ENCODE measurements around the gene TFEC.
"Not testable (repeated sequence)": the region's sequence is repeated elsewhere in the genome, so short reads cannot be mapped to it uniquely, and the experiment has no call there.

Gene TFEC

GRCh38 chr7:116030651-116031276 lies at the start of gene TFEC:
Gene TFEC (minus strand): TSS chr7:116030763. CDS start chr7:115984441, 46,322 bp downstream.
- peak; percentile 18 for DNase-seq

DNA sequence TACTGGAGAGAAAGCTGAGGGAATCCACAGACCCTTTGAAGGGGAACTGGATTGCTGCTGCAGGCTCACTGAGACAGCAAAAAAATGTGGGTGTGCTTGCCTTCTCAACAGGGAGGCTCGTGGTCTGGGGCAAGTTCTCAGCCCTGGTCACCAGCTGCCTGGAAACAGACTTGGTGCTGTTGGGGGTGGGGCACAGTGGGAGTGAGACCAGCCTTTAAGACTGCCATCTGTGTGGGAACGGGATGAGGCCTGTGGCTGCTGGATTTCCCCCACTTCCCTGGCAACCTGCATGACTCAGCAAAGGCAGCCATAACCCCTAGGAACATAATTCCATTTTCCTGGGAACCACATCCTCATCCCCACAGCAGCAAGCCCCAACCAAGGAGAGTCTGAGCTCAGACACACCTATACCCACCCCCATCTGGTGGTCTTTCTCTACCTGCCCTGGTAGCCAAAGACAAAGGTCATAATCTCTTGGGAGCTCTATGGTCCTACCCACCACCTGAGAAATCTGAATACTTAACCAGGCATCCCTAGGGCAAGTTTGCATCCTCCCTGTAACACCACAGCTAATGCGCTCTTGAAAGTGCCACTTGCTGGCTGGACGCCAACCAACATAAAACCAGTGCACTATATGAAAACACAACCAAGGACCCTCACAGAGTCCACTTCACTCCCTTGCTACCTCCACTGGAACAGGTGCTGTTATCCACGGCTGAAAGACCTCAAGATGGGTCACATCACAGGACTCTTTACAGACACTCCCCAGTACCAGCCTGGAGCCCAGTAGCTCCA lies 45.0 kb upstream of the TFEC start:
- peak; percentile 12 for DNase-seq

DNA sequence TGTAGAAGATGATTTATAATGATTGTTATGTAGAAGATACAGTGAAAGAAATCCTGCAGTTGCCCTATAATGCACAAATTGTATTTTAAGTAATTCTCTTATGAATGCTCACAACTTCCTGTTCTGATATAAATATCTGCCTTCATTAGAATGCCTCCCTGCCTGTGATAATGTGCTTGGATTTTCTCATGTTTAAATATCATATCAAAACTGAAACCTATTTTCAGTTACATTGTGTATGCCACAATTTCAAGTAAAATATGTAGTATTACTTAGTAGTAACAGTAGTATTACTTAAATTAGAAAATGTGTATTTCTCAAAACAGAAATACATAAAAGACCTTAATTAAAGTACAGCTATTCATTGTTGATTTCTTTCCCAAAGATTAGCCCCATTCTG lies 41.1 kb upstream of the TFEC start:
- DNase-seq, result no peak

- no peak for DNase-seq
Measured at GRCh38 chr7:116064179-116064578, 33.6 kb upstream of the TFEC start.

DNA sequence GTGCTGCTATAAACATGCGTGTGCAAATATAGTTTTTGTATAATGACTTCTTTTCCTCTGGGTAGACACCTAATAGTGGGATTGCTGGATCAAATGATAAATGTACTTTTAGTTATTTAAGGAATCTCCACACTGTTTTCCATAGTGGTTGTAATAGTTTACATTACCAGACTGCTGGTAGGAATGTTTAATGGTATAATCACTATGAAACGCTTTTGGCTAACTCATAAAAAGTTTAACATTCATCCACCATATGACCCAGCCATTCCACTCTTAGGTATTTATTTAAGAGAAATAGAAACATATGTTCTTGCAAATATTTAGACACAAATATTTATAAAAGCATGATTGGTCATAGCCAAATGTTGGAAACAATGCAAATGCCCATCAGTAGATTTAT lies 32.1 kb upstream of the TFEC start:
- DNase-seq, result no peak

GRCh38 chr7:116052006-116052405 lies 21.4 kb upstream of the TFEC start:
- no peak for DNase-seq

DNA sequence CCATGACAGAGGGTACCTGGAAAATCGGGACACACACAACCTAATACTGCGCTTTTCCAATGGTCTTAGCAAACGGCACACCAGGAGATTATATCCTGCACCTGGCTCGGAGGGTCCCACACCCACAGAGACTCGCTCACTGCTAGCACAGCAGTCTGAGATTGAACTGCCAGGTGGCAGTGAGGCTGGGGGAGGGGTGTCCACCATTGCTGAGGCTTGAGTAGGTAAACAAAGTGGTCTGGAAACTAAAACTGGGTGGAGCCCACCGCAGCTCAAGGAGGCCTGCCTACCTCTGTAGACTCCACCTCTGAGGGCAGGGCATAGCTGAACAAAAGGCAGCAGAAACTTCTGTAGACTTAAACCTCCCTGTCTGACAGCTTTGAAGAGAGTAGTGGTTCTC lies 16.7 kb upstream of the TFEC start:
- not testable (repeated sequence) for DNase-seq

GRCh38 chr7:116045532-116045931 lies 15.0 kb upstream of the TFEC start:
- no peak for DNase-seq

DNA sequence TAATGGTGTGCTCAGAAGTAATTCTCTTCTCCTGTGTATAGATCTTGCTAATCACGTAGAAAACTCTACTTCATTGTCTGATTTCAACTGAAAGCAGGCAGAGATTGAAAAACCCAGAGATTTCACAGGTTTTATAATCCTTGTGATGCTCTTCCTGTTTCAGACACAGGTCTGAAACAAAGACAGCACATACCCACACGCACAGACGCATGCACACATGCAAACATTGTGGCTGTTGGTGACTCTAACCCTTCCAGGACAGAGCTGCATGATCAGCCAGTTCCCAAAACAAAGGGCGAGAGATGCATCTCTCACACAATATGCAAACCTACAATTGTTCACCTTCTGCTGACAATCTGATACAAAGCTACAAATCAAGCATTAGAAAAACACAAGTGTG lies 11.1 kb upstream of the TFEC start:
- DNase-seq, result no peak

DNA sequence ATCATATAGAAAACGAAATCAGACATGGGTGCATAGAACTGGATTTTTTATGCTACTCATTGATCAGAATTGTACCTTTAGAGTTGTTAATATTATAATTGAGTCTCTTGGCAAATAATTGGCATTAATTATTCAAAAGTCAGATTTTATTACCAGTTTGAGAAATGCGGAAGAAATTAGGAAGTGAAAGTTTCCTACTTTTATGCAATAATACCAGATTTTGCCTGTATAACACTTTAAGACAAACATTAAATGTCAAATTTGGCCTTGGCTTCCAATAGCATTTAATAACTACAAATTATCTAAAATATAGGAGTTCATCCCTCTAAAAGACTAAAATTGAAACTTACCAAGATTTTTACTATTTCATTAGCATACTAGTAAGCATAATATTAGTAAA lies 6.8 kb upstream of the TFEC start:
- DNase-seq, result no peak

DNA sequence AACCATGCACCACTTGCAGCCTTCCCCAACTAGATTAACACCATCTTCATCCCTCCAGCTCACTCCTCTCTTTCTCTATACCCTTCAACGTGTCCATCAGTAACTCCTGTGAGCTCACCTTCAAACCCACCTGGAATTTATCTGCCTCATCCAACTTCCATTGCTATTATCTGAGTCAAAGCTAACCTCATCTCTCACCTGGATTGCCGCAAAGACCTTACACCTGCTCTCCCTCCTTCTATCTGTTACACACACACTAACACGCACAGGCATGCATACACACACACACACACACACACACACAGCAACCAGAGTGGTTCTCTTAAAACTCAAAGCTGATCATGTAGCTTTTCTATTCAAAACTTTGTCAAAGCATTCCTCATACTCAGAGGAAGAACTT lies 3.8 kb upstream of the TFEC start:
- DNase-seq, result no peak

DNA sequence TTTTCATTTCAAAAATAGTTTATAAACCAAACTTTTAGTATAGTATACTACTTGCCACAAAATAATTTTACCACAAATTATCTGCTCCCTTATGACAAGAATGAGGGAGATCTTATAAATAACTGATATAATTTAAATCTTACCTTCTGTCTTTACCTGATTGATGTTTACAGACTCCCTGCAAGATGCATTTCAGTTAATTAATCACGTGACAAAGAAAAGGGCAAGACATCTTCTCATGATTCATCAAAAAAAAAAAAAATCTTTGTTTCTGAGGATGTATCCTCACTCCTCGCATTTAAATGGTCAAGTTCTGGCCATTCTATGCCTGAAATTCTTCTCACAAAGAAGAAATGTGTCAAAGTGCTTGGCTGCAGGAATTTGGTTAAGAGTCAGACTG lies 2.3 kb upstream of the TFEC start:
- no peak for DNase-seq

GRCh38 chr7:116028787-116029186 lies 1.8 kb downstream of the TFEC start:
- no peak for DNase-seq

- DNase-seq, result no peak
Measured at GRCh38 chr7:116027786-116028185, 2.8 kb downstream of the TFEC start.

- DNase-seq, result no peak
Measured at GRCh38 chr7:116024826-116025809, 5.4 kb downstream of the TFEC start.

- DNase-seq, result no peak
Measured at GRCh38 chr7:116021237-116021636, 9.3 kb downstream of the TFEC start.

GRCh38 chr7:116018731-116019130 lies 11.8 kb downstream of the TFEC start:
- DNase-seq, result no peak

- DNase-seq, result no peak
Measured at GRCh38 chr7:116013675-116014074, 16.9 kb downstream of the TFEC start.

GRCh38 chr7:116011584-116011983 lies 19.0 kb downstream of the TFEC start:
- no peak for DNase-seq

DNA sequence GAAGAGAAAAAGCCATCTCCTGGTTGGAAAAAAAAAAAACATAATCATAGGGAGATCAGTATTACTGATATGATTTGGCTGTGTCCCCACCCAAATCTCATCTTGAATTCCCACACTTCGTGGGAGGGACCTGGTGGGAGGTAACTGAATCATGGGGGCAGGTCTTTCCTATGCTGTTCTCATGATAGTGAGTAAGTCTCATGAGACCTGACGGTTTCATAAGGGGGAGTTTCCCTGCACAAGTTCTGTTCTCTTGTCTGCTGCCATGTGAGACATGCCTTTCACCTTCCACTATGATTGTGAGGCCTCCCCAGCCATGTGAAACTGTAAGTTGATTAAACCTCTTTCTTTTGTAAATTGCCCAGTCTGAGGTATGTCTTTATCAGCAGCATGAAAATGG lies 25.8 kb downstream of the TFEC start:
- DNase-seq, result not testable (repeated sequence)

- DNase-seq, result no peak
Measured at GRCh38 chr7:115997221-115997620, 33.3 kb downstream of the TFEC start.

GRCh38 chr7:115995701-115996100 lies 34.9 kb downstream of the TFEC start:
- no peak for DNase-seq

- no peak for DNase-seq
Measured at GRCh38 chr7:115988401-115988800, 42.2 kb downstream of the TFEC start.
